Nephron progenitor cell (in vitro differentiated cells): ENCODE results near the gene MSL1.

Experiments used
- DNase-seq: peaks from one replicate; pipeline ENCODE4 v3.0.0; 2021
- H3K27ac Mint-ChIP-seq: 2 replicates; pipeline ENCODE4 v1.8.0; 2021; ENCODE audit warnings: mild to moderate bottlenecking, moderate library complexity, mixed read lengths
- H3K27me3 Mint-ChIP-seq: 2 replicates; pipeline ENCODE4 v1.8.0; 2021; ENCODE audit warnings: mild to moderate bottlenecking, low read depth, mixed read lengths; ENCODE audit not compliant: poor library complexity
- H3K36me3 Mint-ChIP-seq: 2 replicates; pipeline ENCODE4 v1.8.0; 2021; ENCODE audit warnings: low read depth, mixed read lengths
- H3K4me1 Mint-ChIP-seq: 2 replicates; pipeline ENCODE4 v1.8.0; 2021; ENCODE audit warnings: mixed read lengths
- H3K4me3 Mint-ChIP-seq: 2 replicates; pipeline ENCODE4 v1.8.0; 2021; ENCODE audit warnings: mild to moderate bottlenecking, moderate library complexity, mixed read lengths
- H3K9me3 Mint-ChIP-seq: 2 replicates; pipeline ENCODE4 v1.8.0; 2021; ENCODE audit warnings: mild to moderate bottlenecking, moderate library complexity, mixed read lengths
- CTCF ChIP-seq: fragments of 200-600 bp; sonication (generic); IDR thresholded peaks from 2 replicates; pipeline ENCODE4 v1.5.0; 2021; ENCODE audit warnings: antibody characterized with exemption

The MSL1 gene

GRCh38 chr17:40094874-40095273, 26.9 kb upstream of the MSL1 start:
- peaks cover 28% of the 10 kb centered on the region for H3K36me3 Mint-ChIP-seq
- no peak overlapping the region for H3K4me3 Mint-ChIP-seq
- H3K9me3 Mint-ChIP-seq = no peaks in the 10 kb centered on the region
- peaks cover 83% of the 10 kb centered on the region for H3K4me1 Mint-ChIP-seq
- peaks cover 2% of the 10 kb centered on the region for H3K27me3 Mint-ChIP-seq
- TF ChIP-seq CTCF = no peak
- DNase-seq = no peak
- no peak overlapping the region for H3K27ac Mint-ChIP-seq

GRCh38 chr17:40095351-40095943, 26.3 kb upstream of the MSL1 start:
- no peaks in the 10 kb centered on the region for H3K9me3 Mint-ChIP-seq
- peaks cover 28% of the 10 kb centered on the region for H3K36me3 Mint-ChIP-seq
- no peak overlapping the region for H3K4me3 Mint-ChIP-seq
- H3K27me3 Mint-ChIP-seq = peaks cover 5% of the 10 kb centered on the region
- TF ChIP-seq CTCF = no peak
- no peak for DNase-seq
- H3K4me1 Mint-ChIP-seq = peaks cover 83% of the 10 kb centered on the region
- no peak overlapping the region for H3K27ac Mint-ChIP-seq

GRCh38 chr17:40095944-40096791, 25.6 kb upstream of the MSL1 start:
- Mint-ChIP-seq H3K4me1 (peaks cover 83% of the 10 kb centered on the region), H3K36me3 (peaks cover 28% of the 10 kb centered on the region), H3K4me3 (no peak overlapping the region), H3K27me3 (peaks cover 6% of the 10 kb centered on the region), H3K9me3 (no peaks in the 10 kb centered on the region), H3K27ac (no peak overlapping the region)
- DNase-seq = no peak
- TF ChIP-seq CTCF = no peak

- Mint-ChIP-seq H3K9me3 (no peaks in the 10 kb centered on the region), H3K4me3 (no peak overlapping the region), H3K27me3 (peaks cover 8% of the 10 kb centered on the region), H3K4me1 (peaks cover 83% of the 10 kb centered on the region), H3K27ac (no peak overlapping the region), H3K36me3 (peaks cover 28% of the 10 kb centered on the region)
- no peak for DNase-seq
- no peak for TF ChIP-seq CTCF
Measured at GRCh38 chr17:40097087-40097486, 24.7 kb upstream of the MSL1 start.

GRCh38 chr17:40097931-40098845, 23.6 kb upstream of the MSL1 start:
- Mint-ChIP-seq H3K4me3 (peak overlapping the region; percentile 72), H3K27me3 (peaks cover 8% of the 10 kb centered on the region), H3K4me1 (peaks cover 79% of the 10 kb centered on the region), H3K9me3 (no peaks in the 10 kb centered on the region), H3K27ac (peak overlapping the region; percentile 15), H3K36me3 (peaks cover 28% of the 10 kb centered on the region)
- TF ChIP-seq CTCF = no peak
- DNase-seq = no peak
